Nephron progenitor cell (in vitro differentiated cells): ENCODE data around the gene SFXN4.
A peak's percentile ranks its signal among the peaks of the same experiment; 100 is the strongest.

Experiments used
- DNase-seq: peaks from one replicate; pipeline ENCODE4 v3.0.0; 2021
- H3K27ac Mint-ChIP-seq: 2 replicates; pipeline ENCODE4 v1.8.0; 2021; ENCODE audit warnings: mild to moderate bottlenecking, moderate library complexity, mixed read lengths
- H3K27me3 Mint-ChIP-seq: 2 replicates; pipeline ENCODE4 v1.8.0; 2021; ENCODE audit warnings: mild to moderate bottlenecking, low read depth, mixed read lengths; ENCODE audit not compliant: poor library complexity
- H3K36me3 Mint-ChIP-seq: 2 replicates; pipeline ENCODE4 v1.8.0; 2021; ENCODE audit warnings: low read depth, mixed read lengths
- H3K4me1 Mint-ChIP-seq: 2 replicates; pipeline ENCODE4 v1.8.0; 2021; ENCODE audit warnings: mixed read lengths
- H3K4me3 Mint-ChIP-seq: 2 replicates; pipeline ENCODE4 v1.8.0; 2021; ENCODE audit warnings: mild to moderate bottlenecking, moderate library complexity, mixed read lengths
- H3K9me3 Mint-ChIP-seq: 2 replicates; pipeline ENCODE4 v1.8.0; 2021; ENCODE audit warnings: mild to moderate bottlenecking, moderate library complexity, mixed read lengths
- TF ChIP-seq, protein P1 (sequence below): fragments of 200-600 bp; sonication (generic); IDR thresholded peaks from 2 replicates; pipeline ENCODE4 v1.5.0; 2021; ENCODE audit warnings: antibody characterized with exemption

Gene SFXN4

DNA sequence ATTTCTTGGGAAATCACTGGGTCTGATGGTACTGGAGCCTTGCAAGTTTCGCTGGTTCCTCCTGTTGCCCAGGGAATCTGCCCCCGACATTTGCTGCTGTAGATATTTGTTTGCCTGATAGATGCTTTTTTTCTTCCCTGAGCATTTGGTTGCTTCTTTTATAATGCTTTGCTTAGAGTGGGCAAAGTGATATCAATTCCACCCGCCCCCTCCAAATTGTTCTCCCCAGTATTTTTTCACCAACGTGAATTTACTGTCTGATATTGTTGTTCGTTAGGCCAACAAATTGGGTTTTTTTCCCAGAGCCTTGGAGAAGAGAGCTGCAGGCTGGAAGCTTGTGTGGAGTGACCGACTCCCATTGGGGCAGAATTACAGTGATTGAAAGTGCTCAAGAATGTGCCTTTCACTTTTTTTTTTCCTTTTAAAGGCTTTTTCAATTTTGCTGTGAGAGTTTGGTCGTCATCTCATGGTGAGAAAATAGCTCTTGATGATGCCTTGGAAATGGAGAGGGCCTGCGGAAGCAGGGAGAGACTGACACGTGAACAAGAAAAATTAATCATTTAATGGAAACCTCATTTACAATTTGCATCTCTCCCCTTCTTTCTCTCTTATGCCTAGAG lies 44.3 kb upstream of the SFXN4 start:
- Mint-ChIP-seq H3K36me3 (no peaks in the 10 kb centered on the region), H3K9me3 (no peaks in the 10 kb centered on the region), H3K27ac (peak overlapping the region; percentile 60), H3K27me3 (peaks cover 9% of the 10 kb centered on the region), H3K4me1 (peaks cover 71% of the 10 kb centered on the region), H3K4me3 (peak overlapping the region; percentile 98)
- no peak for DNase-seq
- TF ChIP-seq, protein P1, sequence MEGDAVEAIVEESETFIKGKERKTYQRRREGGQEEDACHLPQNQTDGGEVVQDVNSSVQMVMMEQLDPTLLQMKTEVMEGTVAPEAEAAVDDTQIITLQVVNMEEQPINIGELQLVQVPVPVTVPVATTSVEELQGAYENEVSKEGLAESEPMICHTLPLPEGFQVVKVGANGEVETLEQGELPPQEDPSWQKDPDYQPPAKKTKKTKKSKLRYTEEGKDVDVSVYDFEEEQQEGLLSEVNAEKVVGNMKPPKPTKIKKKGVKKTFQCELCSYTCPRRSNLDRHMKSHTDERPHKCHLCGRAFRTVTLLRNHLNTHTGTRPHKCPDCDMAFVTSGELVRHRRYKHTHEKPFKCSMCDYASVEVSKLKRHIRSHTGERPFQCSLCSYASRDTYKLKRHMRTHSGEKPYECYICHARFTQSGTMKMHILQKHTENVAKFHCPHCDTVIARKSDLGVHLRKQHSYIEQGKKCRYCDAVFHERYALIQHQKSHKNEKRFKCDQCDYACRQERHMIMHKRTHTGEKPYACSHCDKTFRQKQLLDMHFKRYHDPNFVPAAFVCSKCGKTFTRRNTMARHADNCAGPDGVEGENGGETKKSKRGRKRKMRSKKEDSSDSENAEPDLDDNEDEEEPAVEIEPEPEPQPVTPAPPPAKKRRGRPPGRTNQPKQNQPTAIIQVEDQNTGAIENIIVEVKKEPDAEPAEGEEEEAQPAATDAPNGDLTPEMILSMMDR = no peak

DNA sequence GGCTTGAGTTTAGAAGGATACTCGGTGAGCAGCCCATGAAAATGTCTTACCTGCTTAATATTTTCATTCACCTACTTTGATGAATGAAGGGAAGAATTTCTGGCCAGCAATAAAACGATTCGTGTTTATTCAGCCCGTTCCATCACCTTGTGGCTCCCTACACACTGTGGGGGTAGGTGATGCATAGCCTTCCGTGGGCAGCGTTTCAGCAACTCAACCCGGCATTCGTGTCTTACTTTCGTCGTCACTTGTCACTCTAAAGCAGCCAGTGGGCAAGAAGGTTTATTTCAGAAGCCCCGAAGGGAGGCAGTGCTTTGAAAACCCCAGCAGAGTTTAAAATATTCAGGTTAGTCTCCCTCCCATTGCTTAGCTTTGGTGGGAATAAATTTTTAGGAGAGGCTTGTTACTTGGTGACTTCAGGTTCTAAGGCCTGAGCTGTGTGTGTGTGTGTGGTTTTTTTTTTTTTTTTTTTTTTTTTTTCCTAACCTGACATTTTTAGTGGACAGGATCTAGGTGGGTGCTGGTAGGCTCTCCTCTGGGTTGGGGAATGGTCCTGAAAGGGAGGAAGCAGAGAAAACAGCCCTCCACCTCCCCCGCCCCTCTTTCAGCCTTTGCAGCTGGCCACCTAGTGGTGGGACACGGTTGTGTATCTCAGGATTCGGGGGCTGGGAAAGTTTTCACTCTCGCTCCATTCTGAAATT lies 43.7 kb upstream of the SFXN4 start:
- peak; percentile 82 for DNase-seq
- TF ChIP-seq, protein P1 = peak; percentile 80
- peaks cover 64% of the 10 kb centered on the region for H3K4me1 Mint-ChIP-seq
- no peaks in the 10 kb centered on the region for H3K9me3 Mint-ChIP-seq
- no peaks in the 10 kb centered on the region for H3K36me3 Mint-ChIP-seq
- H3K4me3 Mint-ChIP-seq = peak overlapping the region; percentile 98
- peaks cover 9% of the 10 kb centered on the region for H3K27me3 Mint-ChIP-seq
- peak overlapping the region; percentile 70 for H3K27ac Mint-ChIP-seq

DNA sequence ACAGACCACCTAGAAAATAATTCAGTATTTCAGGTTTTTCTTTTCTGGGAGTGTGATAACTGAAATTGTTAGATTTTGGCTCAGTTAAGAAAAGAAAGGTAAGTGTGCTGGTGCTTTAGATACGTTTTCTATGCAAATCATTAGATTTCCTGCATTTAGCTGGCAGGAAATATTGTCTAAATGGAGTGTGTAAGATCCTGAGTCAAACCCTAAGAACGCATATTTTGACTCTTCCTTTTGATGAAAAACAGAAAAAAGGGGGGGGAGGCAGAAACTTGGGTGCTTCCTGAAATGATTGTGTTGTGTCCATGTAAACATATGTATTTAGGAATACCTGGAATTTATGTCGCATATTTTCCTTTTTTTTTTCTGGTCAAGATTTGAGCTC lies 43.0 kb upstream of the SFXN4 start:
- Mint-ChIP-seq H3K27ac (peak overlapping the region; percentile 70), H3K4me3 (peak overlapping the region; percentile 98), H3K27me3 (peaks cover 12% of the 10 kb centered on the region), H3K4me1 (peaks cover 61% of the 10 kb centered on the region), H3K9me3 (no peaks in the 10 kb centered on the region), H3K36me3 (no peaks in the 10 kb centered on the region)
- DNase-seq = no peak
- TF ChIP-seq, protein P1 = no peak

DNA sequence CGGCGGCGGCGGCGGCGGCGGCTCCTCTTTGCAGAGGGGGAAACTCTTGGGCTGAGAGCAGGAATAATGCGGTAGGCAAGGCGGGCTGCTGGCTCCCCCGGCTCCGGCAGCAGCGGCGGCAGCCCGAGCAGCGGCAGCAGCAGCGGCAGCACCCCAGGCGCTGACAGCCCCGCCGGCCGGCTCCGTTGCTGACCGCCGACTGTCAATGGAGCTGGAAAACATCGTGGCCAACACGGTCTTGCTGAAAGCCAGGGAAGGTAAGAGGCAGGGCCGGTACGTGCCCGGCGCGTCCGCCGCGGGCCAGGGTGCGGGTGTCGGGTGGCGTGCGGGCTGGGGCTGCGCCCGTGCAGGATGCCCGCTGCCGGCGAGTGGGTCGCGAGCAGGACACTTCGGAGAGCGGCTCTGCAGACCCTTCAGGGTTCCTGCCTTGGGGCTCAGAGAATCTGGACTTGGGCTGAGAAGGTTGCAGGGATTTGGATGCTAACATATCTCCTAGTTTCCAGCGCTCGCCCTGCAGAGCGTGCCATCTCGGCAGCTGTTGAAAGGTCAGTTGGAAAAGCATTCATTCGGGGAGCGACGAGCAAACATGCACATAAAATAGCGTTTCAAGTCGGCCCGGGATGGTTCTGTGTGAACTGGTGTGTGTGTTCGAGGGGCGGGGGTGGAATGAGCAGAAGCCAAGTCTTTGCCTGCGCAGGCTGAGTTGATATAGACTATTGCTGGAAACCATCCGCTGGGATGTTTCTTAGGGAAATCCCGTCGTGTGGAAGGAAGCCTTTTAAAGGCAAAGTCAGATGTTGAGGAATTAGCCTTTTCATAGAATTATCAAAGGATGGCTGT lies 42.4 kb upstream of the SFXN4 start:
- TF ChIP-seq, protein P1 = no peak
- Mint-ChIP-seq H3K4me3 (peak overlapping the region; percentile 98), H3K9me3 (no peaks in the 10 kb centered on the region), H3K27me3 (peaks cover 12% of the 10 kb centered on the region), H3K4me1 (peaks cover 61% of the 10 kb centered on the region), H3K36me3 (no peaks in the 10 kb centered on the region), H3K27ac (peak overlapping the region; percentile 81)
- peak; percentile 67 for DNase-seq

DNA sequence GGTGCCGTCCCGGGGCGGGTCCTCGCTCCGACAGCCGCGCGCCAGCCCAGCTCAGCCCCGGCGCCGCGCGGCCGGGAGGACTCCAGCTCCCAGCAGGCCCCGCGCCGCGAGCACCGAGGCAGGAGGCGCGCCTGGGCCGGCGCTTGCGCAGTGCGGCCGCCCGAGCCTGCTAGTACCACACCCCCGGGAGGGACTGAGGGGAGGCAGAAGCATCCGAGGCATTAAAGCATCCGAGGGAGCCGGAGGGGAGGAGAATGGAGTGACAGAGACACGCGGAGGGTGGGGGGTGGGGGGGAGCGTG lies 41.8 kb upstream of the SFXN4 start, which contains the start of gene GRK5:
Gene GRK5, plus strand, starts transcription at position 206 of the 301 bp plus-strand sequence. CDS start 347 bp downstream, outside the sequence.
- Mint-ChIP-seq H3K4me3 (peak within 1 kb of the TSS; percentile 98), H3K27ac (peak within 1 kb of the TSS; percentile 95), H3K36me3 (no peaks in the 10 kb centered on the region), H3K9me3 (no peaks in the 10 kb centered on the region), H3K4me1 (peaks cover 59% of the 10 kb centered on the region), H3K27me3 (peaks cover 15% of the 10 kb centered on the region)
- TF ChIP-seq, protein P1 = no peak
- DNase-seq = peak; percentile 92
